Endothelial cell of umbilical vein (primary cell): Measurements from ENCODE around the gene HRK. TPM values are rescaled to one million over a fixed set of nuclear protein-coding genes. Genes with fewer than 3 reads are reported as not detected.

Source experiments
- BruUV-seq: library from RNA; stranded (reverse); fragments of 400-500 nt; replicated peaks from 2 replicates; lab custom pipeline; 2021; lab: Mats Ljungman, UMichigan
- CTCF ChIA-PET: fragments of 300-600, 350-600 bp; sonication (Branson Sonifier 250); formaldehyde crosslinking; loops from one replicate; lab custom pipeline; 2021; ENCODE audit warnings: antibody characterized with exemption, inconsistent platforms; lab: Charles Lee
- POLR2A ChIA-PET: fragments of 300-600, 350-600 bp; sonication (Branson Sonifier 250); formaldehyde crosslinking; loops from one replicate; lab custom pipeline; 2021; ENCODE audit warnings: antibody characterized with exemption, inconsistent platforms; lab: Charles Lee
- DNase-seq: peaks from one replicate; pipeline ENCODE4 v3.0.0-alpha.2; 2011; ENCODE audit warnings: low read depth, low spot score
- FAIRE-seq: peaks from 2 replicates; lab custom pipeline; 2011; peaks lifted over from hg19 to GRCh38; lab: Jason Lieb, UNC
- H2AFZ ChIP-seq: 2 replicates; pipeline ENCODE4 v1.6.0; 2012; ENCODE audit warnings: low read depth, low read length, control low read depth, inconsistent platforms
- H3K27ac ChIP-seq: 2 replicates; pipeline ENCODE4 v1.5.1; 2011; ENCODE audit warnings: low read depth, mild to moderate bottlenecking, control low read depth, low read length, moderate library complexity; ENCODE audit not compliant: insufficient read depth
- H3K27me3 ChIP-seq, 2 experiments: 2 replicates each; pipeline versions ENCODE4 v1.6.0 to v1.6.1; 2011; ENCODE audit warnings: low read length in 2 of 2, mixed read lengths in 1 of 2; ENCODE audit not compliant: control insufficient read depth in 2 of 2, insufficient read depth in 2 of 2
- H3K36me3 ChIP-seq, 2 experiments: 2 replicates in 1 of 2; 3 replicates in 1 of 2; pipeline ENCODE4 v1.5.1; 2011; ENCODE audit warnings: low read length in 2 of 2, mild to moderate bottlenecking in 1 of 2, moderate library complexity in 1 of 2; ENCODE audit not compliant: control insufficient read depth in 2 of 2, insufficient read depth in 2 of 2; ENCODE audit errors: extremely low read depth in 1 of 2
- H3K4me1 ChIP-seq: 3 replicates; pipeline ENCODE4 v1.5.1; 2011; ENCODE audit warnings: mild to moderate bottlenecking, low read length; ENCODE audit not compliant: control insufficient read depth, insufficient read depth; ENCODE audit errors: extremely low read depth
- H3K4me2 ChIP-seq: 2 replicates; pipeline ENCODE4 v1.6.1; 2011; ENCODE audit warnings: low read length, control low read depth, mixed read lengths; ENCODE audit not compliant: insufficient read depth
- H3K4me3 ChIP-seq, 3 experiments: fragments of 200-600 bp in 1 of 3; sonication (generic), shearing (Covaris generic) in 1 of 3; replicated peaks in 1 of 3; 2 replicates each; pipeline ENCODE4 v1.5.1; 2011 to 2016; ENCODE audit warnings: control low read depth in 3 of 3, low read length in 3 of 3, mild to moderate bottlenecking in 2 of 3, inconsistent platforms in 1 of 3, low read depth in 1 of 3, moderate library complexity in 1 of 3; ENCODE audit not compliant: insufficient read depth in 1 of 3
- H3K79me2 ChIP-seq: 2 replicates; pipeline ENCODE4 v1.6.0; 2012; ENCODE audit warnings: low read length, inconsistent platforms; ENCODE audit not compliant: control insufficient read depth, insufficient read depth
- H3K9ac ChIP-seq: replicated peaks from 2 replicates; pipeline ENCODE3; 2011; ENCODE audit warnings: low read length, control low read depth; ENCODE audit not compliant: insufficient read depth; ENCODE audit errors: extremely low read depth
- H3K9me1 ChIP-seq: replicated peaks from 3 replicates; pipeline ENCODE4 v1.6.0; 2011; ENCODE audit warnings: mild to moderate bottlenecking, low read length; ENCODE audit not compliant: control insufficient read depth, insufficient read depth; ENCODE audit errors: extremely low read depth
- H3K9me3 ChIP-seq: replicated peaks from 2 replicates; pipeline ENCODE4 v1.5.1; 2012; ENCODE audit warnings: low read length, inconsistent platforms; ENCODE audit not compliant: control insufficient read depth, insufficient read depth
- H4K20me1 ChIP-seq: replicated peaks from 2 replicates; pipeline ENCODE3; 2011; ENCODE audit warnings: mild to moderate bottlenecking, low read length; ENCODE audit not compliant: control insufficient read depth, insufficient read depth; ENCODE audit errors: extremely low read depth
- CTCF ChIP-seq, 2 donors: IDR thresholded peaks; 1 replicate in 1 of 2; 2 replicates in 1 of 2; pipeline ENCODE4 v1.5.1; 2011; ENCODE audit warnings: low read length in 2 of 2, mild to moderate bottlenecking in 2 of 2, moderate library complexity in 2 of 2, control low read depth in 1 of 2, inconsistent platforms in 1 of 2, low read depth in 1 of 2; ENCODE audit not compliant: insufficient read depth in 1 of 2; ENCODE audit errors: extremely low read depth in 1 of 2
- FOS ChIP-seq: IDR thresholded peaks from 2 replicates; pipeline ENCODE4 v1.6.1; 2011; ENCODE audit warnings: mild to moderate bottlenecking, low read length, moderate library complexity, borderline replicate concordance; ENCODE audit not compliant: insufficient read depth
- GATA2 ChIP-seq: IDR thresholded peaks from 2 replicates; pipeline ENCODE4 v1.7.0; 2011; ENCODE audit warnings: low read depth, mild to moderate bottlenecking, moderate library complexity, mixed read lengths, low read length; ENCODE audit not compliant: insufficient read length, insufficient read depth
- JUN ChIP-seq: IDR thresholded peaks from 2 replicates; pipeline ENCODE4 v1.6.1; 2011; ENCODE audit warnings: borderline replicate concordance, low read depth; ENCODE audit not compliant: insufficient read length, insufficient read depth
- MAX ChIP-seq: IDR thresholded peaks from 2 replicates; pipeline ENCODE4 v1.6.1; 2011; ENCODE audit not compliant: insufficient read depth, insufficient read length
- MYC ChIP-seq: IDR thresholded peaks from one replicate; pipeline ENCODE4 v1.6.1; 2011; ENCODE audit warnings: mild to moderate bottlenecking, low read depth, low read length
- POLR2A ChIP-seq: IDR thresholded peaks from 2 replicates; pipeline ENCODE4 v1.6.1; 2012; ENCODE audit warnings: low read depth, mild to moderate bottlenecking, control low read depth, low read length
- POLR2AphosphoS5 ChIP-seq: IDR thresholded peaks from 2 replicates; pipeline ENCODE4 v1.6.1; 2012; ENCODE audit warnings: low read depth, mild to moderate bottlenecking, control low read depth, low read length, moderate library complexity; ENCODE audit not compliant: insufficient read depth
- dilution Hi-C: fragments of 300-500 bp; cut with MboI; formaldehyde crosslinking; loops from one replicate; pipeline ENCODE4 v1.15.0; 2019; ENCODE audit warnings: low sequenced_read_pairs; ENCODE audit not compliant: extremely low pct_ligation_motif_present
- intact Hi-C: fragments of 100-400 bp; cut with micrococcal nuclease; formaldehyde crosslinking; loops from one replicate; pipeline ENCODE4 v1.10.0; 2022
- polyA plus RNA-seq, 4 experiments: library from polyadenylated mRNA; depleted of rRNA in 3 of 4; stranded (reverse) in 3 of 4; unstranded in 1 of 4; fragments of >200 nt; gene quantifications; 2 replicates each; pipeline versions ENCODE4 v1.2.1 to v1.2.3, GENCODE V29; 2011 to 2012; ENCODE audit warnings: missing spikeins in 1 of 4
- total RNA-seq: library from RNA; stranded (reverse); gene quantifications from 2 replicates; pipeline ENCODE4 v1.2.3, GENCODE V29; 2021

The HRK gene
- total and polyA plus RNA-seq, 2 donors (not counting 3 experiments of a cell fraction or from before 2014, with no cell fraction given): not detected

GRCh38 chr12:116859079-116859478 is 22.2 kb downstream of the HRK start:
- Histone ChIP-seq H3K27ac (no peak overlapping the region), H3K9me1 (no peaks in the 10 kb centered on the region), H4K20me1 (no peaks in the 10 kb centered on the region), H3K9ac (no peak overlapping the region), H3K9me3 (no peaks in the 10 kb centered on the region), H3K4me3 (no peak overlapping the region), H3K79me2 (no peaks in the 10 kb centered on the region), H3K36me3 (no peaks in the 10 kb centered on the region), H2AFZ (no peak overlapping the region), H3K27me3 (peaks cover 0 to 3% of the 10 kb centered on the region in 2 experiments), H3K4me2 (no peak overlapping the region), H3K4me1 (no peaks in the 10 kb centered on the region)
- no TSS peak for BruUV-seq
- FAIRE-seq (no peak), DNase-seq (no peak)
- POLR2A ChIA-PET: no interaction called here
- dilution Hi-C loops: no loop called here
- TF ChIP-seq POLR2A: no peak
- no peak for TF ChIP-seq JUN
- CTCF ChIA-PET: no interaction called here
- intact Hi-C loops: no loop called here

GRCh38 chr12:116856729-116857128 is 24.5 kb downstream of the HRK start:
- H3K9me1 ChIP-seq: no peaks in the 10 kb centered on the region
- H3K4me3 ChIP-seq: no peak overlapping the region
- H3K9me3 ChIP-seq: no peaks in the 10 kb centered on the region
- H3K27ac ChIP-seq: no peak overlapping the region
- TF ChIP-seq MAX (no peak), MYC (no peak), JUN (no peak), FOS (no peak), GATA2 (no peak), CTCF (IDR thresholded peaks at IDR 0.05; ENCODE audit: extremely low read depth in 1 of 2, insufficient read depth in 1 of 2, low read depth in 1 of 2, low read length in 2 of 2) (no peak), POLR2AphosphoS5 (no peak)
- H3K9ac ChIP-seq: no peak overlapping the region
- dilution Hi-C loops: no loop called here
- no peaks in the 10 kb centered on the region for H3K4me1 ChIP-seq
- BruUV-seq: no TSS peak
- no peaks in the 10 kb centered on the region for H4K20me1 ChIP-seq
- ChIA-PET POLR2A (no interaction called here), CTCF (interaction anchor here (1.2 kb wide), 1 partner anchor 13 kb away, joined by 4 read pairs; no protein-coding TSS in a partner anchor)
- intact Hi-C loops: no loop called here
- H3K4me2 ChIP-seq: no peak overlapping the region
- H3K36me3 ChIP-seq: no peaks in the 10 kb centered on the region
- DNase-seq (no peak), FAIRE-seq (no peak)
- no peak overlapping the region for H2AFZ ChIP-seq
- H3K27me3 ChIP-seq: peaks cover 0 to 3% of the 10 kb centered on the region in 2 experiments
- H3K79me2 ChIP-seq: no peaks in the 10 kb centered on the region
